ENCODE measurements around the gene SERPINA1. TPM values are rescaled to one million over a fixed set of nuclear protein-coding genes. Genes with fewer than 3 reads are reported as not detected.

SERPINA1 gene
- total RNA-seq, 1 experiment from 2014 or later, result not detected

GRCh38 chr14:94408546-94409095 lies 20.2 kb upstream of the SERPINA1 start:
- no peaks in the 10 kb centered on the region for H3K27me3 Mint-ChIP-seq (ENCODE audit: low read depth)
- H3K27ac Mint-ChIP-seq, result peak overlapping the region in 2 of 3 experiments; percentile 0 to 72; a peak in 2 of 7 replicates
- peaks cover 2 to 13% (median 2%) of the 10 kb centered on the region in 3 experiments; a peak in 5 of 7 replicates for H3K36me3 Mint-ChIP-seq (ENCODE audit: insufficient read depth in 1 of 3, low read depth in 3 of 3)
- no peak for TF ChIP-seq CTCF (conservative IDR thresholded peaks at IDR 0.05)
- Histone ChIP-seq H3K23ac (ENCODE audit: insufficient read length, low read depth, low read length) (no peak overlapping the region), H4K8ac (replicated peaks; ENCODE audit: insufficient read length, low read depth, low read length) (no peak overlapping the region), H2AK5ac (ENCODE audit: insufficient read length, low read length) (no peak overlapping the region), H3K14ac (ENCODE audit: insufficient read depth, low read length) (no peak overlapping the region), H3K79me2 (ENCODE audit: insufficient read depth, low read length) (no peaks in the 10 kb centered on the region), H3K27me3 (ENCODE audit: insufficient read depth, low read length) (no peaks in the 10 kb centered on the region), H3K4me2 (ENCODE audit: insufficient read depth, insufficient read length, low read length) (no peak overlapping the region), H4K5ac (ENCODE audit: insufficient read length, low read depth, low read length) (no peak overlapping the region), H2BK15ac (ENCODE audit: low read depth, low read length) (no peak overlapping the region), H2BK5ac (ENCODE audit: insufficient read length, low read length) (no peak overlapping the region), H3K4ac (ENCODE audit: low read depth, low read length) (no peak overlapping the region), H3K56ac (ENCODE audit: insufficient read length, low read depth, low read length) (no peak overlapping the region), H3K18ac (ENCODE audit: insufficient read length, low read depth, low read length) (no peak overlapping the region), H3K4me1 (ENCODE audit: insufficient read depth, low read length) (no peaks in the 10 kb centered on the region; the same call in 1 of the 2 replicates), H2BK120ac (ENCODE audit: low read depth, low read length, poor library complexity, severe bottlenecking) (no peak overlapping the region), H2AFZ (ENCODE audit: low read length) (no peak overlapping the region), H3K23me2 (ENCODE audit: insufficient read length, low read depth, low read length, poor library complexity, severe bottlenecking) (no peaks in the 10 kb centered on the region), H3T11ph (ENCODE audit: low read length) (no peak overlapping the region), H2BK12ac (ENCODE audit: insufficient read length, low read depth, low read length) (no peak overlapping the region), H3K79me1 (ENCODE audit: insufficient read depth, low read depth, low read length, poor library complexity, severe bottlenecking) (no peaks in the 10 kb centered on the region), H4K91ac (ENCODE audit: insufficient read length, low read depth, low read length) (no peak overlapping the region), H3K9ac (ENCODE audit: extremely low read depth, insufficient read length, low read length) (no peak overlapping the region), H4K20me1 (ENCODE audit: control insufficient read depth, insufficient read depth, insufficient read length) (no peaks in the 10 kb centered on the region), H2BK20ac (ENCODE audit: low read depth, low read length, poor library complexity, severe bottlenecking) (no peak overlapping the region), H3K27ac (ENCODE audit: insufficient read length, low read depth, low read length) (no peak overlapping the region), H3K9me3 (ENCODE audit: control insufficient read depth, low read depth, low read length) (peaks cover 9% of the 10 kb centered on the region)
- DNase-seq, result no peak
- H3K9me3 Mint-ChIP-seq, result peaks cover 20 to 24% of the 10 kb centered on the region in 2 experiments
- no CpG with 5 or more reads among the region's 4 CpGs for WGBS (ENCODE audit: extremely low coverage, insufficient read length, low lambda C conversion rate)
- peaks cover 26 to 34% of the 10 kb centered on the region in 2 experiments for H3K4me1 Mint-ChIP-seq
- H3K4me3 Mint-ChIP-seq, result no peak overlapping the region

All from H9 (cell line).